CD14-positive monocyte (primary cell): ENCODE measurements around the gene TMEM45B. TPM values are rescaled to one million over a fixed set of nuclear protein-coding genes. Genes with fewer than 3 reads are reported as not detected.

Experiments used
- DNase-seq, 3 donors: peaks; one replicate each; pipeline ENCODE4 v3.0.0-alpha.2; 2011 to 2022
- H2AFZ ChIP-seq: 2 replicates; pipeline ENCODE4 v1.6.0; 2012; ENCODE audit warnings: mild to moderate bottlenecking, low read depth, low read length, inconsistent platforms; ENCODE audit not compliant: insufficient read depth, poor library complexity, severe bottlenecking
- H3K27ac ChIP-seq, 2 donors: 1 replicate in 1 of 2; 2 replicates in 1 of 2; pipeline ENCODE4 v1.5.1; 2012 to 2013; ENCODE audit warnings: low read length in 2 of 2, control low read depth in 1 of 2, inconsistent platforms in 1 of 2, low read depth in 1 of 2, mild to moderate bottlenecking in 1 of 2
- H3K27me3 ChIP-seq, 2 donors: one replicate each; pipeline versions ENCODE4 v1.6.0 to v1.6.1; 2011 to 2013; ENCODE audit warnings: low read length in 2 of 2; ENCODE audit not compliant: control insufficient read depth in 2 of 2, insufficient read depth in 2 of 2
- H3K36me3 ChIP-seq, 2 donors: replicated peaks in 1 of 2; 1 replicate in 1 of 2; 2 replicates in 1 of 2; pipeline versions ENCODE4 v1.5.1 to v1.6.1; 2012 to 2013; ENCODE audit warnings: low read length in 2 of 2, control low read depth in 1 of 2, inconsistent platforms in 1 of 2, mild to moderate bottlenecking in 1 of 2; ENCODE audit not compliant: insufficient read depth in 2 of 2, control insufficient read depth in 1 of 2
- H3K4me1 ChIP-seq, 2 donors: 1 replicate in 1 of 2; 2 replicates in 1 of 2; pipeline versions ENCODE4 v1.5.1 to v1.6.1; 2012 to 2013; ENCODE audit warnings: low read length in 2 of 2, control low read depth in 1 of 2, inconsistent platforms in 1 of 2, mild to moderate bottlenecking in 1 of 2, moderate library complexity in 1 of 2; ENCODE audit not compliant: insufficient read depth in 2 of 2, control insufficient read depth in 1 of 2
- H3K4me2 ChIP-seq: replicated peaks from 2 replicates; pipeline ENCODE3; 2012; ENCODE audit warnings: low read length, moderate library complexity, mild to moderate bottlenecking; ENCODE audit not compliant: poor library complexity, severe bottlenecking; ENCODE audit errors: extremely low read depth
- H3K4me3 ChIP-seq, 3 experiments: fragments of 200-600 bp in 1 of 3; sonication (generic) in 1 of 3; replicated peaks in 1 of 3; 1 replicate in 2 of 3; 2 replicates in 1 of 3; pipeline ENCODE4 v1.5.1; 2011 to 2013; ENCODE audit warnings: low read length in 3 of 3, mild to moderate bottlenecking in 3 of 3, control low read depth in 2 of 3, low read depth in 2 of 3, inconsistent platforms in 1 of 3, moderate library complexity in 1 of 3
- H3K79me2 ChIP-seq: 2 replicates; pipeline ENCODE4 v1.6.0; 2012; ENCODE audit warnings: mild to moderate bottlenecking, control low read depth, inconsistent platforms, low read length, moderate library complexity; ENCODE audit not compliant: insufficient read depth
- H3K9ac ChIP-seq: 2 replicates; pipeline ENCODE4 v1.6.0; 2017; ENCODE audit warnings: low read length, mild to moderate bottlenecking; ENCODE audit not compliant: insufficient read depth, poor library complexity, severe bottlenecking
- H3K9me3 ChIP-seq, 2 donors: replicated peaks in 1 of 2; 1 replicate in 1 of 2; 2 replicates in 1 of 2; pipeline versions ENCODE4 v1.5.1 to v1.6.1; 2012 to 2013; ENCODE audit warnings: low read length in 2 of 2, control low read depth in 1 of 2; ENCODE audit not compliant: control insufficient read depth in 1 of 2, insufficient read depth in 1 of 2
- H4K20me1 ChIP-seq: 2 replicates; pipeline ENCODE4 v1.6.0; 2012; ENCODE audit warnings: mild to moderate bottlenecking, low read length, control low read depth, moderate library complexity; ENCODE audit not compliant: insufficient read depth
- H3K27ac Mint-ChIP-seq, 7 donors: one replicate each; pipeline ENCODE4 v1.8.0; 2020; ENCODE audit warnings: mild to moderate bottlenecking in 7 of 7, mixed read lengths in 7 of 7, moderate library complexity in 6 of 7, inconsistent platforms in 2 of 7
- H3K27me3 Mint-ChIP-seq, 3 donors: one replicate each; pipeline ENCODE4 v1.8.0; 2021 to 2022; ENCODE audit warnings: low read depth in 3 of 3, mild to moderate bottlenecking in 3 of 3, mixed read lengths in 3 of 3, moderate library complexity in 3 of 3, inconsistent platforms in 1 of 3
- H3K36me3 Mint-ChIP-seq, 2 donors: one replicate each; pipeline ENCODE4 v1.8.0; 2020; ENCODE audit warnings: mixed read lengths in 2 of 2, inconsistent platforms in 1 of 2, mild to moderate bottlenecking in 1 of 2
- H3K4me1 Mint-ChIP-seq: one replicate; pipeline ENCODE4 v1.8.0; 2020; ENCODE audit warnings: mild to moderate bottlenecking, mixed read lengths
- H3K4me3 Mint-ChIP-seq, 2 donors: one replicate each; pipeline ENCODE4 v1.8.0; 2020; ENCODE audit warnings: mild to moderate bottlenecking in 2 of 2, mixed read lengths in 2 of 2, moderate library complexity in 1 of 2
- H3K9me3 Mint-ChIP-seq, 7 donors: one replicate each; pipeline ENCODE4 v1.8.0; 2020 to 2022; ENCODE audit warnings: mixed read lengths in 7 of 7, mild to moderate bottlenecking in 6 of 7, moderate library complexity in 6 of 7, inconsistent platforms in 2 of 7
- CTCF ChIP-seq: fragments of 200-600 bp; IDR thresholded peaks from one replicate; pipeline ENCODE4 v1.8.0; 2022; ENCODE audit warnings: antibody characterized with exemption, mild to moderate bottlenecking
- WGBS: methylation state at CpG from one replicate; pipeline ENCODE4 v1.1.5; 2013; ENCODE audit warnings: missing lambda C conversion rate; ENCODE audit not compliant: insufficient coverage; 5-methylcytosine and 5-hydroxymethylcytosine counted together
- intact Hi-C, 2 donors: fragments of 100-400 bp; cut with micrococcal nuclease; formaldehyde crosslinking; loops; one replicate each; pipeline versions ENCODE4 v1.15.0 to v1.15.1; 2023
- polyA plus RNA-seq, 3 donors: library from polyadenylated mRNA; depleted of rRNA in 1 of 3; unstranded in 2 of 3; stranded (reverse) in 1 of 3; fragments of 300-500 nt in 2 of 3; fragments of >200 nt in 1 of 3; fragmentation: Illumina TruSeq in 2 of 3; gene quantifications; 1 replicate in 2 of 3; 2 replicates in 1 of 3; pipeline ENCODE4 v1.2.3, GENCODE V29; 2012 to 2021

The TMEM45B gene
- polyA plus RNA-seq, 3 donors, result 0.24 to 1.7 (median 0.56) TPM

DNA sequence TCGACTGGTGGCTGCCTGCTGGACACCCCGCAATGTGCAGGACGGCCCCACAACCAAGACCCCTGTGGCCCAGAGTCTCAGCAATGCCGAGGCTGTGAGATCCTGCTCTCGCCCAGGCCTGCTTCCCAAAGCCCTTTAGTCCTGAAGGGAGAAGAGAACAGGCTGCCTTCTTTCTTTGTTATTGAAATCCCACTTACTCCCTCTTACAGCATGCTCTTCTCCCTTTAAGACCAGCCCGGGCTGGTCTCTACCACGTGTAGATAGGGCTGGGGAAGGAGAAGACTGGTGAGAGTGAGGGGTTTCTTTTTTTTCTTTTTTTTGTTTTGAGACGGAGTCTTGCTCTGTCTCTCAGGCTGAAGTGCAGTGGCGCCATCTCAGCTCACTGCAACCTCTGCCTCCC lies 21.3 kb downstream of the TMEM45B start:
- no peaks in the 10 kb centered on the region for H3K9me3 Mint-ChIP-seq
- no peaks in the 10 kb centered on the region for H3K27me3 ChIP-seq
- H3K36me3 Mint-ChIP-seq, result no peaks in the 10 kb centered on the region
- intact Hi-C loops, result no loop called here
- H3K4me2 ChIP-seq, result no peak overlapping the region
- no peak for TF ChIP-seq CTCF
- H3K79me2 ChIP-seq, result no peaks in the 10 kb centered on the region
- H3K27me3 Mint-ChIP-seq, result peaks cover 2 to 3% (median 2%) of the 10 kb centered on the region in 3 donors
- DNase-seq, result no peak
- WGBS, result no CpG with 5 or more reads among the region's 9 CpGs
- H2AFZ ChIP-seq, result no peak overlapping the region
- no peaks in the 10 kb centered on the region for H3K9me3 ChIP-seq
- no peak overlapping the region for H3K4me3 Mint-ChIP-seq
- no peaks in the 10 kb centered on the region for H4K20me1 ChIP-seq
- H3K36me3 ChIP-seq, result no peaks in the 10 kb centered on the region
- H3K4me3 ChIP-seq, result no peak overlapping the region
- H3K27ac Mint-ChIP-seq, result no peak overlapping the region
- peaks cover 4 to 6% of the 10 kb centered on the region in 2 donors for H3K4me1 ChIP-seq
- no peak overlapping the region for H3K9ac ChIP-seq
- H3K27ac ChIP-seq, result no peak overlapping the region
- peaks cover 13% of the 10 kb centered on the region for H3K4me1 Mint-ChIP-seq

GRCh38 chr11:129840236-129840635 lies 24.6 kb downstream of the TMEM45B start:
- Mint-ChIP-seq H3K4me3 (no peak overlapping the region), H3K27me3 (peaks cover 2 to 5% (median 4%) of the 10 kb centered on the region in 3 donors), H3K36me3 (no peaks in the 10 kb centered on the region), H3K9me3 (no peaks in the 10 kb centered on the region), H3K27ac (no peak overlapping the region), H3K4me1 (peaks cover 10% of the 10 kb centered on the region)
- Histone ChIP-seq H3K9ac (no peak overlapping the region), H3K4me2 (no peak overlapping the region), H3K36me3 (no peaks in the 10 kb centered on the region), H2AFZ (no peak overlapping the region), H3K9me3 (no peaks in the 10 kb centered on the region), H4K20me1 (no peaks in the 10 kb centered on the region), H3K4me1 (peaks cover 2 to 6% of the 10 kb centered on the region in 2 donors), H3K79me2 (no peaks in the 10 kb centered on the region), H3K4me3 (no peak overlapping the region), H3K27me3 (no peaks in the 10 kb centered on the region), H3K27ac (no peak overlapping the region)
- intact Hi-C loops, result loop anchor here in 1 of 2 donors (10.0 kb wide), 1 partner anchor 45 kb away; no protein-coding TSS in a partner anchor
- TF ChIP-seq CTCF, result no peak
- peak; percentile 53 to 64 (median 64) for DNase-seq
- WGBS, result no CpG with 5 or more reads among the region's 4 CpGs
